Mesodermal cell (in vitro differentiated cells): ENCODE data around the gene PRR35.

ENCODE experiments used
- H3K27ac ChIP-seq: 2 replicates; pipeline ENCODE4 v1.7.0; 2013; ENCODE audit warnings: mild to moderate bottlenecking, low read depth, low read length, moderate library complexity; ENCODE audit not compliant: severe bottlenecking
- H3K36me3 ChIP-seq: 2 replicates; pipeline ENCODE4 v1.7.1; 2013; ENCODE audit warnings: mild to moderate bottlenecking, low read length, moderate library complexity; ENCODE audit not compliant: control insufficient read depth, insufficient read depth
- H3K4me1 ChIP-seq: one replicate; pipeline ENCODE4 v1.7.1; 2013; ENCODE audit warnings: mild to moderate bottlenecking, low read length; ENCODE audit not compliant: insufficient read depth, control insufficient read depth, poor library complexity, severe bottlenecking
- H3K4me3 ChIP-seq: 2 replicates; pipeline ENCODE4 v1.7.0; 2013; ENCODE audit warnings: low read length, control low read depth, mild to moderate bottlenecking; ENCODE audit not compliant: insufficient read depth, poor library complexity, severe bottlenecking; ENCODE audit errors: extremely low read depth
- H3K9me3 ChIP-seq: 2 replicates; pipeline ENCODE4 v1.7.1; 2013; ENCODE audit warnings: mild to moderate bottlenecking, low read length, moderate library complexity; ENCODE audit not compliant: control insufficient read depth
- WGBS, 2 experiments: methylation state at CpG; one replicate each; pipeline ENCODE4 v1.1.5; 2013; ENCODE audit warnings: missing lambda C conversion rate in 2 of 2; ENCODE audit not compliant: insufficient coverage in 2 of 2; 5-methylcytosine and 5-hydroxymethylcytosine counted together

PRR35 gene

GRCh38 chr16:586047-586644 lies 26.0 kb downstream of the PRR35 start:
- H3K9me3 ChIP-seq, result no peaks in the 10 kb centered on the region
- H3K27ac ChIP-seq, result no peak overlapping the region
- H3K4me1 ChIP-seq, result peaks cover 10% of the 10 kb centered on the region
- WGBS, 2 experiments, result 73% methylated on average over 15 to 16 of the region's 16 CpGs
- H3K4me3 ChIP-seq, result no peak overlapping the region
- no peaks in the 10 kb centered on the region for H3K36me3 ChIP-seq

GRCh38 chr16:586645-587590 lies 26.7 kb downstream of the PRR35 start:
- no peaks in the 10 kb centered on the region for H3K36me3 ChIP-seq
- H3K4me1 ChIP-seq, result peaks cover 11% of the 10 kb centered on the region
- no peak overlapping the region for H3K4me3 ChIP-seq
- H3K9me3 ChIP-seq, result no peaks in the 10 kb centered on the region
- H3K27ac ChIP-seq, result no peak overlapping the region
- 90 to 96% methylated on average over 10 to 14 of the region's 14 CpGs for WGBS, 2 experiments

GRCh38 chr16:588639-588888 lies 28.4 kb downstream of the PRR35 start:
- 0 to 2% methylated on average over 21 of the region's 21 CpGs for WGBS, 2 experiments
- peak overlapping the region; percentile 96 for H3K27ac ChIP-seq
- H3K9me3 ChIP-seq, result no peaks in the 10 kb centered on the region
- peaks cover 2% of the 10 kb centered on the region for H3K36me3 ChIP-seq
- peak overlapping the region; percentile 59 for H3K4me3 ChIP-seq
- H3K4me1 ChIP-seq, result peaks cover 11% of the 10 kb centered on the region

GRCh38 chr16:588889-589657 lies 28.9 kb downstream of the PRR35 start:
- 1% methylated on average over 104 to 106 of the region's 107 CpGs for whole genome bisulfite sequencing, 2 experiments
- H3K27ac ChIP-seq, result peak overlapping the region; percentile 96
- H3K9me3 ChIP-seq, result no peaks in the 10 kb centered on the region
- H3K36me3 ChIP-seq, result peaks cover 5% of the 10 kb centered on the region
- H3K4me1 ChIP-seq, result peaks cover 11% of the 10 kb centered on the region
- H3K4me3 ChIP-seq, result peak overlapping the region; percentile 59

GRCh38 chr16:589658-590187 lies 29.5 kb downstream of the PRR35 start, which contains the start of gene RAB40C:
Gene RAB40C, plus strand, starts transcription at chr16:590066. Its CDS starts 226 bp downstream, at chr16:590292.
- Histone ChIP-seq H3K27ac (peak within 1 kb of the TSS; percentile 96), H3K9me3 (no peaks in the 10 kb centered on the region), H3K4me3 (peak within 1 kb of the TSS; percentile 78), H3K4me1 (peaks cover 11% of the 10 kb centered on the region), H3K36me3 (peaks cover 5% of the 10 kb centered on the region)
- 0 to 1% methylated on average over 32 to 52 of the region's 67 CpGs for WGBS, 2 experiments

GRCh38 chr16:590188-590814 lies 30.1 kb downstream of the PRR35 start:
- peaks cover 5% of the 10 kb centered on the region for H3K36me3 ChIP-seq
- H3K27ac ChIP-seq, result peak overlapping the region; percentile 23
- WGBS, 2 experiments, result 1 to 2% methylated on average over 57 to 70 of the region's 71 CpGs
- H3K4me1 ChIP-seq, result peaks cover 11% of the 10 kb centered on the region
- peak overlapping the region; percentile 78 for H3K4me3 ChIP-seq
- no peaks in the 10 kb centered on the region for H3K9me3 ChIP-seq

- Histone ChIP-seq H3K36me3 (peaks cover 5% of the 10 kb centered on the region), H3K4me3 (peak overlapping the region; percentile 78), H3K27ac (no peak overlapping the region), H3K9me3 (no peaks in the 10 kb centered on the region), H3K4me1 (peaks cover 11% of the 10 kb centered on the region)
- WGBS, 2 experiments, result 61 to 79% methylated on average over 8 to 10 of the region's 10 CpGs
These were observed 30.6 kb downstream of the PRR35 start for GRCh38 chr16:590815-591200.

GRCh38 chr16:591231-591630 lies 31.0 kb downstream of the PRR35 start:
- Histone ChIP-seq H3K4me1 (peaks cover 11% of the 10 kb centered on the region), H3K36me3 (peaks cover 5% of the 10 kb centered on the region), H3K9me3 (no peaks in the 10 kb centered on the region), H3K4me3 (peak overlapping the region; percentile 78), H3K27ac (no peak overlapping the region)
- WGBS, 2 experiments, result 77 to 96% methylated on average over 5 to 6 of the region's 8 CpGs

- Histone ChIP-seq H3K4me1 (peaks cover 11% of the 10 kb centered on the region), H3K9me3 (no peaks in the 10 kb centered on the region), H3K27ac (no peak overlapping the region), H3K4me3 (no peak overlapping the region), H3K36me3 (peaks cover 5% of the 10 kb centered on the region)
- WGBS, 2 experiments, result 97% methylated on average over 12 to 15 of the region's 15 CpGs
These were observed 31.8 kb downstream of the PRR35 start for GRCh38 chr16:591892-592517.
